ENCODE data around the gene AMOTL2.

DNA sequence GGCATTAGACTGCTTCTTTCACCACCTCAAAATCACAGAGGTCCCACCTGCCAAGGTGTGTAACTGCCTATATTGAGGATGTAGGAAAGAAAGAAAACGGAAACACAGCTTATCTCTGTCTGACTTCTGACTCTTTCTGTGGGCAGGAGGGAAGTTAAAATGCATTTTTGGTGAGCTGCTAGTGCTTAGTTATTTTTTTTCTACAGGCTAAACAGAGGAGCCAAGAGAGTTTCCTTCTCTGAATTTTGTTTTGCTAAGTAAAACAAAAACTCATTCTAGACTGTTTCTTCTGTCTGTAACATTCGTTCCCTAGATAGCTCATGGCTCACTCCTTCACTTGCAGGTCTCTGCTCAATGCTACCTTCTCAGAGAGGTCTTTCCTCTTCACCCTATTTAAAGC, 18.8 kb upstream of the AMOTL2 start:
- TF ChIP-seq, protein P1, sequence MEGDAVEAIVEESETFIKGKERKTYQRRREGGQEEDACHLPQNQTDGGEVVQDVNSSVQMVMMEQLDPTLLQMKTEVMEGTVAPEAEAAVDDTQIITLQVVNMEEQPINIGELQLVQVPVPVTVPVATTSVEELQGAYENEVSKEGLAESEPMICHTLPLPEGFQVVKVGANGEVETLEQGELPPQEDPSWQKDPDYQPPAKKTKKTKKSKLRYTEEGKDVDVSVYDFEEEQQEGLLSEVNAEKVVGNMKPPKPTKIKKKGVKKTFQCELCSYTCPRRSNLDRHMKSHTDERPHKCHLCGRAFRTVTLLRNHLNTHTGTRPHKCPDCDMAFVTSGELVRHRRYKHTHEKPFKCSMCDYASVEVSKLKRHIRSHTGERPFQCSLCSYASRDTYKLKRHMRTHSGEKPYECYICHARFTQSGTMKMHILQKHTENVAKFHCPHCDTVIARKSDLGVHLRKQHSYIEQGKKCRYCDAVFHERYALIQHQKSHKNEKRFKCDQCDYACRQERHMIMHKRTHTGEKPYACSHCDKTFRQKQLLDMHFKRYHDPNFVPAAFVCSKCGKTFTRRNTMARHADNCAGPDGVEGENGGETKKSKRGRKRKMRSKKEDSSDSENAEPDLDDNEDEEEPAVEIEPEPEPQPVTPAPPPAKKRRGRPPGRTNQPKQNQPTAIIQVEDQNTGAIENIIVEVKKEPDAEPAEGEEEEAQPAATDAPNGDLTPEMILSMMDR (IDR thresholded peaks at IDR 0.05) = no peak
- TF ChIP-seq, protein P2, sequence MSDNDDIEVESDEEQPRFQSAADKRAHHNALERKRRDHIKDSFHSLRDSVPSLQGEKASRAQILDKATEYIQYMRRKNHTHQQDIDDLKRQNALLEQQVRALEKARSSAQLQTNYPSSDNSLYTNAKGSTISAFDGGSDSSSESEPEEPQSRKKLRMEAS (CRISPR knock-in tag; IDR thresholded peaks at IDR 0.05) = no peak
- TF ChIP-seq IRF2 (CRISPR knock-in tag; IDR thresholded peaks at IDR 0.05; ENCODE audit: borderline replicate concordance, low read depth) (no peak), JUN (CRISPR knock-in tag; IDR thresholded peaks at IDR 0.05) (no peak), SP1 (CRISPR knock-in tag; conservative IDR thresholded peaks at IDR 0.05) (no peak), ETV6 (CRISPR knock-in tag; IDR thresholded peaks at IDR 0.05) (no peak)
- TF ChIP-seq, protein P3, sequence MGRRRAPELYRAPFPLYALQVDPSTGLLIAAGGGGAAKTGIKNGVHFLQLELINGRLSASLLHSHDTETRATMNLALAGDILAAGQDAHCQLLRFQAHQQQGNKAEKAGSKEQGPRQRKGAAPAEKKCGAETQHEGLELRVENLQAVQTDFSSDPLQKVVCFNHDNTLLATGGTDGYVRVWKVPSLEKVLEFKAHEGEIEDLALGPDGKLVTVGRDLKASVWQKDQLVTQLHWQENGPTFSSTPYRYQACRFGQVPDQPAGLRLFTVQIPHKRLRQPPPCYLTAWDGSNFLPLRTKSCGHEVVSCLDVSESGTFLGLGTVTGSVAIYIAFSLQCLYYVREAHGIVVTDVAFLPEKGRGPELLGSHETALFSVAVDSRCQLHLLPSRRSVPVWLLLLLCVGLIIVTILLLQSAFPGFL (CRISPR knock-in tag; IDR thresholded peaks at IDR 0.05; ENCODE audit: borderline replicate concordance) = no peak
- TF ChIP-seq, protein P4, sequence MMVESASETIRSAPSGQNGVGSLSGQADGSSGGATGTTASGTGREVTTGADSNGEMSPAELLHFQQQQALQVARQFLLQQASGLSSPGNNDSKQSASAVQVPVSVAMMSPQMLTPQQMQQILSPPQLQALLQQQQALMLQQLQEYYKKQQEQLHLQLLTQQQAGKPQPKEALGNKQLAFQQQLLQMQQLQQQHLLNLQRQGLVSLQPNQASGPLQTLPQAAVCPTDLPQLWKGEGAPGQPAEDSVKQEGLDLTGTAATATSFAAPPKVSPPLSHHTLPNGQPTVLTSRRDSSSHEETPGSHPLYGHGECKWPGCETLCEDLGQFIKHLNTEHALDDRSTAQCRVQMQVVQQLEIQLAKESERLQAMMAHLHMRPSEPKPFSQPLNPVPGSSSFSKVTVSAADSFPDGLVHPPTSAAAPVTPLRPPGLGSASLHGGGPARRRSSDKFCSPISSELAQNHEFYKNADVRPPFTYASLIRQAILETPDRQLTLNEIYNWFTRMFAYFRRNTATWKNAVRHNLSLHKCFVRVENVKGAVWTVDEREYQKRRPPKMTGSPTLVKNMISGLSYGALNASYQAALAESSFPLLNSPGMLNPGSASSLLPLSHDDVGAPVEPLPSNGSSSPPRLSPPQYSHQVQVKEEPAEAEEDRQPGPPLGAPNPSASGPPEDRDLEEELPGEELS (CRISPR knock-in tag; IDR thresholded peaks at IDR 0.05) = no peak

Data from WTC11 (cell line).